HG02870 (cell line): ENCODE data around the gene COL6A3.

ENCODE experiments used
- ATAC-seq: cut with Tn5 transposase; IDR thresholded peaks from one replicate; pipeline ENCODE4 v1.9.1; 2021; ENCODE audit warnings: mild to moderate bottlenecking, moderate library complexity; ENCODE audit not compliant: unreplicated experiment

Gene COL6A3

DNA sequence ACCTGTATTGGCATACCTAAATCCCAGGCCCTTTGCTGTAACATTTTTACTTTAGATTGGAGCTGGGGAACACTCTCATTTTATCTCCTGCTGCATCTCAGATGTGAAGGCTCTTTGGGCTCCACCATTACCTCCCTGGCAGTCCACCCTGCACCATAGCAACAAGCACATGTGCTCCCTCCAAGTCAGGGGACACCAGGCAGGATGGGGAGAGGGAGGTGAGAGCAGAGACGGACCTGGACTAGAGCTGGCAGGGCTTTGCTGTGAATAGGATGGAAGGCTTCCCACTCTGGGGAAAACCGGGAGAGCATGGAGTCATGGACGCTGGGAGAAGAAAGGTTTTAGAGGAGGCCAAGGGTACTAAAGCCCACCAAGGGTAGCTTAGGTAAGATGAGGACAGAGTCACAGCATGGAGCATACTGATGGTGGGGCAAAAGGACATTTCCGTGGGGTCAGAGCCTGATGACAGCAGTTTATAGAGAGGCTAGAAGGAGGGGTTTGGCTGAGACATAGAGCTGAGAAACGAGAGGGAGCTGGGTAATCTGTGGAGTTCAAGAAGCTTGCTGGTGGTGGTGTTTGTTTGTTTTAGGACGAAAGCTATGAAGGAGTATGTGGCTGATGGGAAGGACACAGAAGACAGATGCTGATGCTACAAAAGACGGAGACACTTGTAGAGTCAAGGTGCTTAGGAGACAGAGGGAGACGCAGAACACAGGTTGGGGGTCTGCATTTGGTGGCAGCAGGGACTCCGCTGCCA is 134.8 kb downstream of the COL6A3 start:
- ATAC-seq: no peak

DNA sequence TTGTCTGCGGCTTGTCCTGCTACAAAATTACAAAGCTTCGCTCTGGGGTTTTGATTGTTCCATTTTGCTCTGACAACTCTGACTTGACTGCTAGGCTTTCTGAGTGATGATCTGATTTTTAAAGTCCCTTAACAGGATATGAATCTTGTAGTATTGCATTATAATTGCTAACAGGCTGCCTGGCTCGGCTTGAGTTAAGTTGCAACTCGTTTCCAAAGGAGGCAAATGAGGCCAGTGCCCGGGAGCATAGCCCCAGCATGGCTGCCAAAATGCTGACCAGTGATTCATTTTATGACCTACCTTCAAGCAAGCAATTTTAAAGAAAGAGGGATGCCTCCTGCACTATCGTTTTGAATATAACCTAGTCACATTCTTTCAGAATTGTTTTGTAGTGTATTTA is 135.4 kb downstream of the COL6A3 start:
- ATAC-seq: no peak

DNA sequence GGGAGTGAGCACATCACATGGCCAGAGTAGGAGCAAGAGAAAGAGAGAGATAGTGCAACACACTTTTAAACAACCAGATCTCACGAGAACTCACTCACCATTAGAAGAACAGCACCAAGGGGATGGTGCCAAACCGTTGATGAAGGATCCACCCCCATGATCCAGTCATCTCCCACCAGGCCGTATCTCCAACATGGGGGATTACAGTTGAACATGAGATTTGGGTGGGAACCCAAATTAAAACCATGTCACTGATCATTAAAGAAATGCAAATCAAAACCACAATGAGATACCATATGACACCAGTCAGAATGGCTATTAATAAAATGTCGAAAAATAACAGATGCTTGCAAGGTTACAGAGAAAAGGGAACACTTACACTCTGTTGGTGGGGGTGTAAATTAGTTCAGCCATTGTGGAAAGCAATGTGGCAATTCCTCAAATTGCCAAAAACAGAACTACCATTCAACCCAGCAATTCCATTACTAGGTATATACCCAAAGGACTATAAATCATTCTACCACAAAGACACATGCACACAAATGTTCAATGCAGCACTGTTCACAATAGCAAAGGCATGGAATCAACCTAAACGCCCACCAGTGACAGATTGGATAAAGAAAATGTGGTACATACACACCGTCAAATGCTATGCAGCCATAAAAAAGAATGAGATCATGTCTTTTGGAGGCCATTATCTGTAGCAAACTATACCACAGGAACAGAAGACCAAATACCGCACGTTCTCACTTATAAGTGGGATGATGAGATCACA is 137.1 kb downstream of the COL6A3 start:
- no peak for ATAC-seq
